NCI-H748 (cell line): Measurements from ENCODE around the gene TMEM109.

Source experiments
- DNase-seq: peaks from one replicate; lab custom pipeline; 2025; ENCODE audit not compliant: unreplicated experiment; lab: John Stamatoyannopoulos, UW

The TMEM109 gene

GRCh38 chr11:60924906-60925853, 11.2 kb downstream of the TMEM109 start:
- peak; percentile 39 for DNase-seq

DNA sequence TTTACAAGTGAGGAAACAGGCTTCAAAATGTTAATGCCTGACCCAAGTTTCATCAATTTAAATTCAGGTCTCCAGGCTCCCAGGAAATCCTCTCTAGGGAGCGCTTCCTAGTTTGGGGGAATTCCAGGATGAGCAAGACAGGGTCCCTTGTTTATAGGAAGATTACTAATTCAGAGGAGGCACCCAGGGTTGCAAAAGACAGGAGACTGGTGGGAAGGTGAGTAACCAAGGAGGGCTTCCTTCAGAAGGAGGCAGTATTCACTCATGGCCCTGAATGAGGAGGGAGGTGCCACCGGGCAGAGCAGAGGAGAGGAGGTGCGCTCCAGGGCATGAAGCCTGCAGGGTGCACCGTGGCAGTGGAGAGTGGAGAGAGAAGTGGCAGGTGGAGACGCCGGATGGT, 11.9 kb downstream of the TMEM109 start:
- DNase-seq = no peak

GRCh38 chr11:60926500-60926899, 12.5 kb downstream of the TMEM109 start:
- no peak for DNase-seq

GRCh38 chr11:60927061-60927592, 13.2 kb downstream of the TMEM109 start:
- no peak for DNase-seq

- DNase-seq = no peak
These were observed 13.6 kb downstream of the TMEM109 start for GRCh38 chr11:60927600-60927999.

- no peak for DNase-seq
These were observed 14.6 kb downstream of the TMEM109 start for GRCh38 chr11:60928563-60929001.

DNA sequence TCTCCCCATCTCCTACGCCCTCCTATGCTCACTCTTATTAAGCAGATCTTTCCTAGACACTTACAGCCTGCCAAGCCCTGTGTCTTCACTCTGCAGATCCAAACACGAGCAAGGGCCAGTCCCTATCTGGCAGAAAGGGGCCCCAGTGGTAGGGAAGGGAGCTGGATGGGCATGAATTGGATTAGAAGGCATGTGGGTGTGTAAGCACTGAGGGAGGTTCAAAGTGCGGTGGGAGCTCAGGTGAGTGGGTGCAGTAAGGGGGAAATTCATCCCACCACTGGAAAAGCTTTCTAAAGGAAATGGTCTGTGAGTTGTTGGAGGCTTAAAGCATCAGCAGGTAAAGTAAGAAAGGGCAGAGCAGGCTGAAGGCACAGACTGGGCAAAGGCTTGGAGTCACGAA, 15.8 kb downstream of the TMEM109 start:
- no peak for DNase-seq

GRCh38 chr11:60930394-60930793, 16.4 kb downstream of the TMEM109 start:
- no peak for DNase-seq

DNA sequence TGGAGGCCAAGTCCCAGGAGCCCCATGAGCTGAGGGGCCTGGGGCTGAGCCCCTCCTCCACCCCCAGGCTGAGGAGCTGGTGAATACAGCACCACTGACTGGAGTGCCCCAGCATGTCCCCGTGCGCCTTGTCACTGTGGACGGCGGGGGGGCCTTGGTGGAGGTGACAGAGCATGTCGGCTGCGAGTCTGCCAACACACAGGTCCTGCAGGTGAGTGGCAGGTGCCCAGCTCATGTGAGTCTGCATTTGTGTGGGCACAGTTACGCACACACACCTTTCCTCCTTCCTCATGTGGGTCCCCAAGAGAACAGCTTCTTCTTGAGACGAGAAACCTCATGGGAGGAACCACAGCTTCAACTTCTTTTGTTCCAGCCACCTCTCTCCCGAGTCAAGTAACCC, 18.0 kb downstream of the TMEM109 start:
- no peak for DNase-seq

DNA sequence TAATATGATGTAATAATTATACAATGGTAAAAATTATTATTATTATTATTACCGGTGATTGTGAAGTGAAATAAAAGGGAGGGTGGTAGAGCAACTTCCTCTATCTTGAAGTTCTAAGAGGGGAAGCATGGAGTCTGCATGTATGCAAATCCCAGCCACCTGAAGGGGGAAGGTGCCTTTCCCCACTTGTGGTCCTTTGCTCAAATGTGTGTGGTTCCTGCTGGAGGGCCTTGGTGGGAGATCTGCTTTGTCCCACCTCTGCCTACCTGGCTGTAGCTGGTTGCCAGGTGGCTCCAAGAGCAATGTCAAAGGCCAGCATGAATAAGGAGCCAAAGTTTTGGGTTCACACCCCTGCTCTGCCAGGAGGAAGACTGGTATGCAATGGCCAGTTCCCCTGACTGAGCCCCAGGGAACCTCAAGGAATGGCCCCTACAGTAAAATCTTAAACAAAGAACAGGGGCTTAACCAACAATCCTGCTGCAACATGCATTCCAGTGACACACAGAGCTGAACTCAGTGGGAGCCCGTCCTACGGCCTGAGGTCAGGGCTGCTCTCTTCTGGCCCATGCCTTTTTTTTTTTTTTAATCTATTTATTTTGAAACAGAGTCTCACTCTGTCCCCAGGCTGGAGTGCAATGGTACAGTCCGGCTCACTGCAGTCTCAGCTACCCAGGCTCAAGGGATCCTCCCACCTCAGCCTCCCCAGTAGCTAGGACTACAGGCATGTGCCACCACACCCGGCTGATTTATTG, 18.8 kb downstream of the TMEM109 start:
- DNase-seq = no peak

DNA sequence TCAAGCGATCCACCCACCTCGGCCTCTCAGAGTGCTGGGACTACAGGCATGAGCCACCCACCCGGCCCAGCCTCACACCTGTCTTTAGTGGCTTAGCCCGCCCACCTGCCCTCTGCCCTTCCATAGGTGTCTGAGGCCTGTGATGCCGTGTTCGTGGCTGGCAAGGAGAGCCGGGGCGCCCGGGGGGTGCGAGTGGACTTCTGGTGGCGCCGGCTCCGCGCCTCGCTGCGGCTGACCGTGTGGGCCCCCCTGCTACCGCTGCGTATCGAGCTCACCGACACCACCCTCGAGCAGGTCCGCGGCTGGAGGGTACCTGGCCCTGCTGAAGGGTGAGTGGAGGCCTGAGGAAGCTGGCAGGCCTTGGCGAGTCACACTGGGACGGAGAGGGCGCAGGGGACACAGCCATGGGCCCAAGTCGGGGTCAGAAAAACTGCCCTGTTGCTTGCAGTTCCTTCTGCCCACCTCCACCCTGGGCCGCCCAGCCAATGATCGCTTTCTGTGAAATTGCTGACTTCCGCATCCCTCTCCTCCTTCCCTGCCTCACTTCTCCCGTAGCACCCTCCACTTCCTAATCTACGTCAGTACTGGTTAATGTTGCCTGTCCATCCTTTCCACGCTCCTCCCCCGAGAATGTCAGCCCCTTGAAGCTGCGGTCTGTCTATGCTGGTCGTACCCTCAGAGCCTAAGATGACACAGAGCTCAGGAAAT, 19.6 kb downstream of the TMEM109 start:
- DNase-seq = no peak

- no peak for DNase-seq
These were observed 20.3 kb downstream of the TMEM109 start for GRCh38 chr11:60934124-60934789.

- DNase-seq = no peak
These were observed 21.0 kb downstream of the TMEM109 start for GRCh38 chr11:60934790-60935605.

GRCh38 chr11:60935676-60936442, 21.9 kb downstream of the TMEM109 start:
- DNase-seq = no peak

- no peak for DNase-seq
These were observed 22.6 kb downstream of the TMEM109 start for GRCh38 chr11:60936467-60937143.

GRCh38 chr11:60937144-60937527, 23.2 kb downstream of the TMEM109 start:
- DNase-seq = no peak

GRCh38 chr11:60937811-60938210, 23.9 kb downstream of the TMEM109 start:
- DNase-seq = no peak

DNA sequence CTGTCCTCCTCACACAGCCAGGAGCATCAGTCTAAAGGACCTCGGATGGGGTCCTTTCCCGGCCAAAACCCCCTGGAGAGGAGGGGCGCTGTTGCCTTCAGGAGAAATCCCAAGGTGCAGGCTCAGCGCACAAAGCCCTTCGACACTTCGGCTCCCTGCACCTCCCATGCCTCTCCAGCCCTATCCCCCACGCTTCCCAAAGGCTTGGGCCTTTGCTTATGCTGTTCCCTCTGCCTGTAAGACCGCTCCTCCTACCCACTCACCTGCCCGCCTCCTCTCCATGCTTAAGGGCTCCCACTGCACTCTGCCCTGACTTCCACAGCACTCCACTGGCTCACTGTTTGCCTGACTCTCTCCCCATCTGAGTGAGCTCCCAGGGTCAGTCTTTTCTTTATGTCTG, 24.5 kb downstream of the TMEM109 start:
- DNase-seq = no peak
